WTC11 (cell line): ENCODE results near the gene ATOSB. TPM values are rescaled to one million over a fixed set of nuclear protein-coding genes. Genes with fewer than 3 reads are reported as not detected.
A peak's percentile ranks its signal among the peaks of the same experiment; 100 is the strongest.

Experiments used
- ATAC-seq: fragments of 200-7000 bp; cut with Tn5 transposase; 2 replicates; pipeline ENCODE4 v1.10.0; 2021; ENCODE audit warnings: mild to moderate bottlenecking, moderate library complexity
- CTCF ChIA-PET: fragments of 300-600 bp; sonication (Branson Sonifier 250); formaldehyde crosslinking; loops from one replicate; lab custom pipeline; 2021; ENCODE audit warnings: antibody characterized with exemption; lab: Charles Lee
- POLR2A ChIA-PET: fragments of 350-600 bp; sonication (Branson Sonifier 250); formaldehyde crosslinking; loops from one replicate; lab custom pipeline; 2021; ENCODE audit warnings: antibody characterized with exemption; lab: Charles Lee
- DNase-seq: peaks from one replicate; pipeline ENCODE4 v3.0.0; 2021; ENCODE audit warnings: low spot score
- H3K27ac Mint-ChIP-seq: 2 replicates; pipeline ENCODE4 v1.8.0; 2021; ENCODE audit warnings: mixed read lengths
- H3K27me3 Mint-ChIP-seq: 2 replicates; pipeline ENCODE4 v1.8.0; 2021; ENCODE audit warnings: low read depth, mild to moderate bottlenecking, moderate library complexity, mixed read lengths
- H3K36me3 Mint-ChIP-seq: 2 replicates; pipeline ENCODE4 v1.8.0; 2021; ENCODE audit warnings: mixed read lengths
- H3K4me1 Mint-ChIP-seq: 2 replicates; pipeline ENCODE4 v1.8.0; 2022; ENCODE audit warnings: mixed read lengths
- H3K4me3 Mint-ChIP-seq: 2 replicates; pipeline ENCODE4 v1.8.0; 2021; ENCODE audit warnings: mild to moderate bottlenecking, moderate library complexity, mixed read lengths
- H3K9me3 Mint-ChIP-seq: 2 replicates; pipeline ENCODE4 v1.8.0; 2021; ENCODE audit warnings: mixed read lengths
- ESRRA ChIP-seq: sonication (generic); formaldehyde crosslinking; IDR thresholded peaks from 2 replicates; pipeline ENCODE4 v1.8.1; 2022; ENCODE audit warnings: mild to moderate bottlenecking, missing genetic modification reagents, borderline replicate concordance
- FOXJ3 ChIP-seq: sonication (generic); formaldehyde crosslinking; IDR thresholded peaks from 2 replicates; pipeline ENCODE4 v1.9.0; 2021; ENCODE audit warnings: missing genetic modification reagents, mild to moderate bottlenecking, borderline replicate concordance
- GTF2I ChIP-seq: fragments of 250-450 bp; sonication (Bioruptor Pico); conservative IDR thresholded peaks from 2 replicates; pipeline ENCODE4 v1.4.0; 2021; ENCODE audit warnings: mild to moderate bottlenecking
- JAZF1 ChIP-seq: fragments of 250-450 bp; sonication (Bioruptor Pico); IDR thresholded peaks from 2 replicates; pipeline ENCODE4 v1.9.0; 2021; ENCODE audit warnings: moderate library complexity, mild to moderate bottlenecking, inconsistent platforms
- NFE2L1 ChIP-seq: sonication (generic); formaldehyde crosslinking; IDR thresholded peaks from 2 replicates; pipeline ENCODE4 v1.8.1; 2023; ENCODE audit warnings: missing genetic modification reagents
- NR2C2 ChIP-seq: sonication (generic); formaldehyde crosslinking; IDR thresholded peaks from 2 replicates; pipeline ENCODE4 v1.8.0; 2022; ENCODE audit warnings: mild to moderate bottlenecking, missing genetic modification reagents
- NR3C1 ChIP-seq: sonication (generic); formaldehyde crosslinking; conservative IDR thresholded peaks from 2 replicates; pipeline ENCODE4 v1.8.1; 2023; ENCODE audit warnings: low read depth, mild to moderate bottlenecking, missing genetic modification reagents
- OVOL2 ChIP-seq: fragments of 250-450 bp; sonication (Bioruptor Pico); IDR thresholded peaks from 2 replicates; pipeline ENCODE4 v1.9.0; 2021; ENCODE audit warnings: mild to moderate bottlenecking, borderline replicate concordance
- RELA ChIP-seq: sonication (generic); formaldehyde crosslinking; IDR thresholded peaks from 2 replicates; pipeline ENCODE4 v1.8.1; 2022; ENCODE audit warnings: missing genetic modification reagents, mild to moderate bottlenecking, borderline replicate concordance
- TEAD1 ChIP-seq: sonication (generic); formaldehyde crosslinking; IDR thresholded peaks from 2 replicates; pipeline ENCODE4 v1.8.0; 2022; ENCODE audit warnings: mild to moderate bottlenecking, missing genetic modification reagents
- ZBTB21 ChIP-seq: sonication (generic); formaldehyde crosslinking; IDR thresholded peaks from 2 replicates; pipeline ENCODE4 v1.8.1; 2023; ENCODE audit warnings: mild to moderate bottlenecking, missing genetic modification reagents, borderline replicate concordance
- ZNF121 ChIP-seq: sonication (generic); formaldehyde crosslinking; IDR thresholded peaks from 2 replicates; pipeline ENCODE4 v1.8.0; 2023; ENCODE audit warnings: missing genetic modification reagents
- ZNF416 ChIP-seq: fragments of 250-450 bp; sonication (Bioruptor Pico); IDR thresholded peaks from 2 replicates; pipeline ENCODE4 v1.9.0; 2021; ENCODE audit warnings: mild to moderate bottlenecking, inconsistent platforms
- total RNA-seq: library from RNA; stranded (reverse); gene quantifications from 3 replicates; pipeline ENCODE4 v1.2.3, GENCODE V29; 2021
- TF ChIP-seq, protein P1 (sequence below): sonication (generic); formaldehyde crosslinking; IDR thresholded peaks from 2 replicates; pipeline ENCODE4 v1.8.0; 2023; ENCODE audit warnings: mild to moderate bottlenecking, missing genetic modification reagents
- TF ChIP-seq, protein P2 (sequence below): sonication (generic); formaldehyde crosslinking; IDR thresholded peaks from 2 replicates; pipeline ENCODE4 v1.8.0; 2023; ENCODE audit warnings: missing genetic modification reagents
- TF ChIP-seq, protein P3 (sequence below): sonication (generic); formaldehyde crosslinking; IDR thresholded peaks from 2 replicates; pipeline ENCODE4 v1.8.1; 2023; ENCODE audit warnings: mild to moderate bottlenecking, missing genetic modification reagents
- TF ChIP-seq, protein P4 (sequence below): fragments of 200-600 bp; IDR thresholded peaks from 2 replicates; pipeline ENCODE4 v1.8.0; 2022; ENCODE audit warnings: antibody characterized with exemption
- TF ChIP-seq, protein P5 (sequence below): fragments of 250-450 bp; sonication (Bioruptor Pico); IDR thresholded peaks from 2 replicates; pipeline ENCODE4 v1.9.0; 2021; ENCODE audit warnings: mild to moderate bottlenecking
- TF ChIP-seq, protein P6 (sequence below): sonication (generic); formaldehyde crosslinking; conservative IDR thresholded peaks from 2 replicates; pipeline ENCODE4 v1.8.1; 2022; ENCODE audit warnings: mild to moderate bottlenecking, missing genetic modification reagents
- TF ChIP-seq, protein P7 (sequence below): fragments of 250-450 bp; sonication (Bioruptor Pico); IDR thresholded peaks from 2 replicates; pipeline ENCODE4 v1.9.0; 2021; ENCODE audit warnings: mild to moderate bottlenecking
- TF ChIP-seq, protein P8 (sequence below): sonication (generic); formaldehyde crosslinking; IDR thresholded peaks from 2 replicates; pipeline ENCODE4 v1.8.1; 2022; ENCODE audit warnings: missing genetic modification reagents, borderline replicate concordance

Gene ATOSB
- total RNA-seq, 1 experiment from 2014 or later, result 8.7 TPM

DNA sequence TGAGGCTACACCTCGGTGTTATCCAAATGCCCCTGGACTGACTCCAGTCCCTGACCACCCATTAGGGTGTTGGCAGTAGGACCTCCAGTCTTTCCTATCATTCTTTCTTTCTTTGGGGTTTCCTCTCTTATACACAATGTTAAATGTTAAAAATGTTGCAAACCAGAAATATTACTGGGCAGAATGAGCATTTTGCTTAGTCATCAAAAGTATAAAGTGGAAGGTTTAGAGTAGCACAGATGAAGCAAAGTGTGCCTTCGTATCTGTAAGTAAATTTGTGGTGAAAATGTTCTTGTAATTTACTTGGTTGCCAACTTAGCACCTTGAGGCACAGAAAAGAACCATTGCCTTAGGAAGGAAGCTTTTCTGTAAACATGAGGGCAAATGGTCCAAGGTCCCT is 24.4 kb upstream of the ATOSB start:
- no peak overlapping the region for H3K27ac Mint-ChIP-seq
- no peak for ATAC-seq
- peaks cover 48% of the 10 kb centered on the region for H3K9me3 Mint-ChIP-seq
- POLR2A ChIA-PET, result interaction anchor here (0.5 kb wide), 1 partner anchor 956 kb away, joined by 5 read pairs; no protein-coding TSS in a partner anchor
- no peaks in the 10 kb centered on the region for H3K4me1 Mint-ChIP-seq
- H3K4me3 Mint-ChIP-seq, result no peak overlapping the region
- peaks cover 13% of the 10 kb centered on the region for H3K27me3 Mint-ChIP-seq
- CTCF ChIA-PET, result interaction anchor here (1.2 kb wide), 1 partner anchor 21 kb away, joined by 4 read pairs; the partner anchor contains the start of gene UNC13B
- no peak for DNase-seq
- peaks cover 34% of the 10 kb centered on the region for H3K36me3 Mint-ChIP-seq
- TF ChIP-seq, protein P1, sequence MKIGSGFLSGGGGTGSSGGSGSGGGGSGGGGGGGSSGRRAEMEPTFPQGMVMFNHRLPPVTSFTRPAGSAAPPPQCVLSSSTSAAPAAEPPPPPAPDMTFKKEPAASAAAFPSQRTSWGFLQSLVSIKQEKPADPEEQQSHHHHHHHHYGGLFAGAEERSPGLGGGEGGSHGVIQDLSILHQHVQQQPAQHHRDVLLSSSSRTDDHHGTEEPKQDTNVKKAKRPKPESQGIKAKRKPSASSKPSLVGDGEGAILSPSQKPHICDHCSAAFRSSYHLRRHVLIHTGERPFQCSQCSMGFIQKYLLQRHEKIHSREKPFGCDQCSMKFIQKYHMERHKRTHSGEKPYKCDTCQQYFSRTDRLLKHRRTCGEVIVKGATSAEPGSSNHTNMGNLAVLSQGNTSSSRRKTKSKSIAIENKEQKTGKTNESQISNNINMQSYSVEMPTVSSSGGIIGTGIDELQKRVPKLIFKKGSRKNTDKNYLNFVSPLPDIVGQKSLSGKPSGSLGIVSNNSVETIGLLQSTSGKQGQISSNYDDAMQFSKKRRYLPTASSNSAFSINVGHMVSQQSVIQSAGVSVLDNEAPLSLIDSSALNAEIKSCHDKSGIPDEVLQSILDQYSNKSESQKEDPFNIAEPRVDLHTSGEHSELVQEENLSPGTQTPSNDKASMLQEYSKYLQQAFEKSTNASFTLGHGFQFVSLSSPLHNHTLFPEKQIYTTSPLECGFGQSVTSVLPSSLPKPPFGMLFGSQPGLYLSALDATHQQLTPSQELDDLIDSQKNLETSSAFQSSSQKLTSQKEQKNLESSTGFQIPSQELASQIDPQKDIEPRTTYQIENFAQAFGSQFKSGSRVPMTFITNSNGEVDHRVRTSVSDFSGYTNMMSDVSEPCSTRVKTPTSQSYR (CRISPR knock-in tag), result no peak
- TF ChIP-seq, protein P2, sequence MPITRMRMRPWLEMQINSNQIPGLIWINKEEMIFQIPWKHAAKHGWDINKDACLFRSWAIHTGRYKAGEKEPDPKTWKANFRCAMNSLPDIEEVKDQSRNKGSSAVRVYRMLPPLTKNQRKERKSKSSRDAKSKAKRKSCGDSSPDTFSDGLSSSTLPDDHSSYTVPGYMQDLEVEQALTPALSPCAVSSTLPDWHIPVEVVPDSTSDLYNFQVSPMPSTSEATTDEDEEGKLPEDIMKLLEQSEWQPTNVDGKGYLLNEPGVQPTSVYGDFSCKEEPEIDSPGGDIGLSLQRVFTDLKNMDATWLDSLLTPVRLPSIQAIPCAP, result no peak
- TF ChIP-seq, protein P3, sequence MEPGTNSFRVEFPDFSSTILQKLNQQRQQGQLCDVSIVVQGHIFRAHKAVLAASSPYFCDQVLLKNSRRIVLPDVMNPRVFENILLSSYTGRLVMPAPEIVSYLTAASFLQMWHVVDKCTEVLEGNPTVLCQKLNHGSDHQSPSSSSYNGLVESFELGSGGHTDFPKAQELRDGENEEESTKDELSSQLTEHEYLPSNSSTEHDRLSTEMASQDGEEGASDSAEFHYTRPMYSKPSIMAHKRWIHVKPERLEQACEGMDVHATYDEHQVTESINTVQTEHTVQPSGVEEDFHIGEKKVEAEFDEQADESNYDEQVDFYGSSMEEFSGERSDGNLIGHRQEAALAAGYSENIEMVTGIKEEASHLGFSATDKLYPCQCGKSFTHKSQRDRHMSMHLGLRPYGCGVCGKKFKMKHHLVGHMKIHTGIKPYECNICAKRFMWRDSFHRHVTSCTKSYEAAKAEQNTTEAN (CRISPR knock-in tag), result no peak
- TF ChIP-seq, protein P4, sequence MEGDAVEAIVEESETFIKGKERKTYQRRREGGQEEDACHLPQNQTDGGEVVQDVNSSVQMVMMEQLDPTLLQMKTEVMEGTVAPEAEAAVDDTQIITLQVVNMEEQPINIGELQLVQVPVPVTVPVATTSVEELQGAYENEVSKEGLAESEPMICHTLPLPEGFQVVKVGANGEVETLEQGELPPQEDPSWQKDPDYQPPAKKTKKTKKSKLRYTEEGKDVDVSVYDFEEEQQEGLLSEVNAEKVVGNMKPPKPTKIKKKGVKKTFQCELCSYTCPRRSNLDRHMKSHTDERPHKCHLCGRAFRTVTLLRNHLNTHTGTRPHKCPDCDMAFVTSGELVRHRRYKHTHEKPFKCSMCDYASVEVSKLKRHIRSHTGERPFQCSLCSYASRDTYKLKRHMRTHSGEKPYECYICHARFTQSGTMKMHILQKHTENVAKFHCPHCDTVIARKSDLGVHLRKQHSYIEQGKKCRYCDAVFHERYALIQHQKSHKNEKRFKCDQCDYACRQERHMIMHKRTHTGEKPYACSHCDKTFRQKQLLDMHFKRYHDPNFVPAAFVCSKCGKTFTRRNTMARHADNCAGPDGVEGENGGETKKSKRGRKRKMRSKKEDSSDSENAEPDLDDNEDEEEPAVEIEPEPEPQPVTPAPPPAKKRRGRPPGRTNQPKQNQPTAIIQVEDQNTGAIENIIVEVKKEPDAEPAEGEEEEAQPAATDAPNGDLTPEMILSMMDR, result 0 out of 2 replicates have a peak, but pooled peaks have one; percentile 36
- no peak for TF ChIP-seq OVOL2
- TF ChIP-seq, all 79 proteins: peak for 1

DNA sequence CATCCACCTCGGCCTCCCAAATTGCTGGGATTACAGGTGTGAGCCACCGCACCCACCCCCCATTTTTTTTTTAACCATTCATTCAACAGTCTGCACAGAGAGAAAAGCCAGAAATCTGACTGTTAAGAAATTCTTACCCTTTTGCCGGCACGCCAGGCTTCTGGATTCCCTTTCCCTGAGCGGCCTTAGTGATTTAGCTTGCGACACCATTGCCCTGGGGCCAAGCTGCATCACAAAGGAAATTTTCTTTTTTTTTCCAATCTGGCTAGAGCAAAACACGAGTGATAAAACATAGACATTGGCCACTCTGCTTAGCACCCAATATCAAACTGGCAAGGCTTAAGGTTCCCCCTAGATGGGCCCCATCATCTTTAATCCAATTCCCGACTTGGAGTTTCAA is 21.2 kb upstream of the ATOSB start:
- CTCF ChIA-PET, result no interaction called here
- H3K4me3 Mint-ChIP-seq, result no peak overlapping the region
- ATAC-seq (no peak), DNase-seq (no peak)
- H3K4me1 Mint-ChIP-seq, result no peaks in the 10 kb centered on the region
- peaks cover 5% of the 10 kb centered on the region for H3K27me3 Mint-ChIP-seq
- peaks cover 30% of the 10 kb centered on the region for H3K36me3 Mint-ChIP-seq
- peaks cover 52% of the 10 kb centered on the region for H3K9me3 Mint-ChIP-seq
- no peak overlapping the region for H3K27ac Mint-ChIP-seq
- POLR2A ChIA-PET, result interaction anchor here (0.7 kb wide), 1 partner anchor 458 kb away, joined by 4 read pairs; no protein-coding TSS in a partner anchor
- no peak for TF ChIP-seq NFE2L1 (CRISPR knock-in tag)
- no peak for TF ChIP-seq NR2C2 (CRISPR knock-in tag)
- TF ChIP-seq, protein P5, sequence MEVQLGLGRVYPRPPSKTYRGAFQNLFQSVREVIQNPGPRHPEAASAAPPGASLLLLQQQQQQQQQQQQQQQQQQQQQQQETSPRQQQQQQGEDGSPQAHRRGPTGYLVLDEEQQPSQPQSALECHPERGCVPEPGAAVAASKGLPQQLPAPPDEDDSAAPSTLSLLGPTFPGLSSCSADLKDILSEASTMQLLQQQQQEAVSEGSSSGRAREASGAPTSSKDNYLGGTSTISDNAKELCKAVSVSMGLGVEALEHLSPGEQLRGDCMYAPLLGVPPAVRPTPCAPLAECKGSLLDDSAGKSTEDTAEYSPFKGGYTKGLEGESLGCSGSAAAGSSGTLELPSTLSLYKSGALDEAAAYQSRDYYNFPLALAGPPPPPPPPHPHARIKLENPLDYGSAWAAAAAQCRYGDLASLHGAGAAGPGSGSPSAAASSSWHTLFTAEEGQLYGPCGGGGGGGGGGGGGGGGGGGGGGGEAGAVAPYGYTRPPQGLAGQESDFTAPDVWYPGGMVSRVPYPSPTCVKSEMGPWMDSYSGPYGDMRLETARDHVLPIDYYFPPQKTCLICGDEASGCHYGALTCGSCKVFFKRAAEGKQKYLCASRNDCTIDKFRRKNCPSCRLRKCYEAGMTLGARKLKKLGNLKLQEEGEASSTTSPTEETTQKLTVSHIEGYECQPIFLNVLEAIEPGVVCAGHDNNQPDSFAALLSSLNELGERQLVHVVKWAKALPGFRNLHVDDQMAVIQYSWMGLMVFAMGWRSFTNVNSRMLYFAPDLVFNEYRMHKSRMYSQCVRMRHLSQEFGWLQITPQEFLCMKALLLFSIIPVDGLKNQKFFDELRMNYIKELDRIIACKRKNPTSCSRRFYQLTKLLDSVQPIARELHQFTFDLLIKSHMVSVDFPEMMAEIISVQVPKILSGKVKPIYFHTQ, result no peak
- TF ChIP-seq FOXJ3 (CRISPR knock-in tag), result no peak
- TF ChIP-seq, protein P6, sequence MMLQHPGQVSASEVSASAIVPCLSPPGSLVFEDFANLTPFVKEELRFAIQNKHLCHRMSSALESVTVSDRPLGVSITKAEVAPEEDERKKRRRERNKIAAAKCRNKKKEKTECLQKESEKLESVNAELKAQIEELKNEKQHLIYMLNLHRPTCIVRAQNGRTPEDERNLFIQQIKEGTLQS (CRISPR knock-in tag), result no peak
- TF ChIP-seq ZNF121, result no peak
- TF ChIP-seq ZBTB21 (CRISPR knock-in tag), result no peak
- TF ChIP-seq, protein P4, result no peak
- no peak for TF ChIP-seq ZNF416 (CRISPR knock-in tag)
- TF ChIP-seq NR3C1 (CRISPR knock-in tag), result no peak
- TF ChIP-seq, protein P7, sequence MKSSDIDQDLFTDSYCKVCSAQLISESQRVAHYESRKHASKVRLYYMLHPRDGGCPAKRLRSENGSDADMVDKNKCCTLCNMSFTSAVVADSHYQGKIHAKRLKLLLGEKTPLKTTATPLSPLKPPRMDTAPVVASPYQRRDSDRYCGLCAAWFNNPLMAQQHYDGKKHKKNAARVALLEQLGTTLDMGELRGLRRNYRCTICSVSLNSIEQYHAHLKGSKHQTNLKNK, result no peak
- TF ChIP-seq JAZF1 (CRISPR knock-in tag), result no peak
- TF ChIP-seq, protein P8, sequence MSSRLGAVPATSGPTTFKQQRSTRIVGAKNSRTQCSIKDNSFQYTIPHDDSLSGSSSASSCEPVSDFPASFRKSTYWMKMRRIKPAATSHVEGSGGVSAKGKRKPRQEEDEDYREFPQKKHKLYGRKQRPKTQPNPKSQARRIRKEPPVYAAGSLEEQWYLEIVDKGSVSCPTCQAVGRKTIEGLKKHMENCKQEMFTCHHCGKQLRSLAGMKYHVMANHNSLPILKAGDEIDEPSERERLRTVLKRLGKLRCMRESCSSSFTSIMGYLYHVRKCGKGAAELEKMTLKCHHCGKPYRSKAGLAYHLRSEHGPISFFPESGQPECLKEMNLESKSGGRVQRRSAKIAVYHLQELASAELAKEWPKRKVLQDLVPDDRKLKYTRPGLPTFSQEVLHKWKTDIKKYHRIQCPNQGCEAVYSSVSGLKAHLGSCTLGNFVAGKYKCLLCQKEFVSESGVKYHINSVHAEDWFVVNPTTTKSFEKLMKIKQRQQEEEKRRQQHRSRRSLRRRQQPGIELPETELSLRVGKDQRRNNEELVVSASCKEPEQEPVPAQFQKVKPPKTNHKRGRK (CRISPR knock-in tag), result no peak
- TF ChIP-seq TEAD1 (CRISPR knock-in tag), result no peak
- TF ChIP-seq RELA, result no peak
- no peak for TF ChIP-seq GTF2I
- TF ChIP-seq OVOL2, result no peak
- no peak for TF ChIP-seq ESRRA (CRISPR knock-in tag)
